Neutrophil (primary cell): ENCODE measurements around the gene CDKAL1.

ENCODE experiments used
- H3K27ac ChIP-seq: fragments of 200-600 bp; sonication (generic); 2 replicates; pipeline ENCODE4 v1.5.1; 2016; ENCODE audit warnings: mild to moderate bottlenecking, moderate library complexity
- H3K27me3 ChIP-seq: fragments of 200-600 bp; sonication (generic); 2 replicates; pipeline ENCODE4 v1.6.0; 2016; ENCODE audit warnings: mild to moderate bottlenecking
- H3K36me3 ChIP-seq: fragments of 200-600 bp; sonication (generic); 2 replicates; pipeline ENCODE4 v1.5.1; 2017
- H3K4me1 ChIP-seq, 2 experiments: fragments of 200-600 bp in 1 of 2; sonication (generic) in 1 of 2; 1 replicate in 1 of 2; 2 replicates in 1 of 2; pipeline versions ENCODE4 v1.5.1 to v1.6.1; 2013 to 2016; ENCODE audit warnings: low read depth in 1 of 2, low read length in 1 of 2, mild to moderate bottlenecking in 1 of 2, moderate library complexity in 1 of 2; ENCODE audit not compliant: control insufficient read depth in 1 of 2, insufficient read depth in 1 of 2
- H3K4me3 ChIP-seq, 2 experiments: fragments of 200-600 bp in 1 of 2; sonication (generic) in 1 of 2; 1 replicate in 1 of 2; 2 replicates in 1 of 2; pipeline ENCODE4 v1.5.1; 2013 to 2016; ENCODE audit warnings: low read depth in 1 of 2, low read length in 1 of 2, mild to moderate bottlenecking in 1 of 2, moderate library complexity in 1 of 2
- H3K9me3 ChIP-seq: fragments of 200-600 bp; sonication (generic); 2 replicates; pipeline ENCODE4 v1.5.1; 2016
- TF ChIP-seq, protein P1 (sequence below): fragments of 200-600 bp; sonication (generic); IDR thresholded peaks from 2 replicates; pipeline ENCODE4 v1.5.1; 2016; ENCODE audit warnings: antibody characterized with exemption

Gene CDKAL1

DNA sequence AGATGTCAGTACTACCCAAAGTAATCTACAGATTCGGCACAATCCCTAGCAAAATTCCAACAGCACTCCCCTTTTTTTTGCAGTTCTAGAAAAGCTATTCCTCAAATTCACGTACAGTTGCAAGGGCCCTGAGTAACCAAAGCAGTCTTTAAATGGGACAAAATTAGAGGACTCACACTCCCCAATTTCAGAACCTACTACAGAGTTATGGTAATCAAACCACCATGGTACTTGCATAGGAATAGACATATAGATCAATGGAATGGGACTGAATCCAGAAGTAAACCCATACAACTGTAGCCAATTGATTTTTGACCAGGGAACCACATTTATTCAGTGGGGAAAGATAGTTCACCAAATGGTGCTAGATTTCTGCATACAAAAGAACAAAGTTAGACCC is 350.8 kb downstream of the CDKAL1 start:
- Histone ChIP-seq H3K4me1 (no peaks in the 10 kb centered on the region), H3K27ac (no peak overlapping the region), H3K9me3 (no peaks in the 10 kb centered on the region), H3K4me3 (no peak overlapping the region), H3K27me3 (no peaks in the 10 kb centered on the region), H3K36me3 (no peaks in the 10 kb centered on the region)
- TF ChIP-seq, protein P1, sequence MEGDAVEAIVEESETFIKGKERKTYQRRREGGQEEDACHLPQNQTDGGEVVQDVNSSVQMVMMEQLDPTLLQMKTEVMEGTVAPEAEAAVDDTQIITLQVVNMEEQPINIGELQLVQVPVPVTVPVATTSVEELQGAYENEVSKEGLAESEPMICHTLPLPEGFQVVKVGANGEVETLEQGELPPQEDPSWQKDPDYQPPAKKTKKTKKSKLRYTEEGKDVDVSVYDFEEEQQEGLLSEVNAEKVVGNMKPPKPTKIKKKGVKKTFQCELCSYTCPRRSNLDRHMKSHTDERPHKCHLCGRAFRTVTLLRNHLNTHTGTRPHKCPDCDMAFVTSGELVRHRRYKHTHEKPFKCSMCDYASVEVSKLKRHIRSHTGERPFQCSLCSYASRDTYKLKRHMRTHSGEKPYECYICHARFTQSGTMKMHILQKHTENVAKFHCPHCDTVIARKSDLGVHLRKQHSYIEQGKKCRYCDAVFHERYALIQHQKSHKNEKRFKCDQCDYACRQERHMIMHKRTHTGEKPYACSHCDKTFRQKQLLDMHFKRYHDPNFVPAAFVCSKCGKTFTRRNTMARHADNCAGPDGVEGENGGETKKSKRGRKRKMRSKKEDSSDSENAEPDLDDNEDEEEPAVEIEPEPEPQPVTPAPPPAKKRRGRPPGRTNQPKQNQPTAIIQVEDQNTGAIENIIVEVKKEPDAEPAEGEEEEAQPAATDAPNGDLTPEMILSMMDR = no peak

DNA sequence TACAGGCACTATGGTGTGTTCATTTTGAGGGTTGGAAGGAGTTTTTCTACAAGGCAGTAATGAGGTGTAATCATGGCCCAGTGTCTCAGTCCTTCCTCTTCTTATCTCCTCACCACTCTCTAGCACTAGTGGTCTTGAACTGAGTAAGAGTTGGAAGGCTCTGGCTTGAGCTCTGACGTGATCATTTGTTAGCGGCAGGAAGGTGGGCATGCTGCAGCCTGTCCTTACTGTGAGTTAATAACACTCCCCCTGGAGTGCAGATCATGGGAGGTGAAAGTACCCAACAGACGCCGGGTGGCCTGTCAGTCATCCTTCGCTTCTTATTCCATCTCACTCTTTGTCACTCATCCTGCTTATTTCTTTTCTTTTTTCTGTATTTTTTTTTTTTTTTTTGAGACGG is 356.9 kb downstream of the CDKAL1 start:
- Histone ChIP-seq H3K27ac (no peak overlapping the region), H3K36me3 (no peaks in the 10 kb centered on the region), H3K4me1 (no peaks in the 10 kb centered on the region), H3K27me3 (no peaks in the 10 kb centered on the region), H3K4me3 (no peak overlapping the region), H3K9me3 (no peaks in the 10 kb centered on the region)
- TF ChIP-seq, protein P1 = no peak

DNA sequence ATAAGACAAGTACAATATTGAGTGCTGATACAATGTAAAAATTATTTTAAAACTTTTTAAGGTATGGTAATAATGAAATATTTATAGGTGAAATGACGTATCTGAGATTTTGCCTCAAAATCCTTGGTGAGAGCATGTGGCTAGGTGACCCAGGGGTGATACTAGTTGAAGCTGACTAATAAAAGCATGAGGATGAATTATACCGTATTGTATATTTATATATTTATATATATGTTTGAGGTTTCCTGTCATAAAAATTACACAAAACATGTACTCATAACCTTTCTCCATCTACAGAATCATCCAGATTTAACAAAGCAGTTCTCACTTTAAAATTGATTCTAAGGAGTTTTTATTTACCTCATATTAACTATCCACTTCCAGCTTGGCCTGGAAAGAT is 358.1 kb downstream of the CDKAL1 start:
- no peaks in the 10 kb centered on the region for H3K27me3 ChIP-seq
- H3K4me1 ChIP-seq = no peaks in the 10 kb centered on the region
- TF ChIP-seq, protein P1 = no peak

DNA sequence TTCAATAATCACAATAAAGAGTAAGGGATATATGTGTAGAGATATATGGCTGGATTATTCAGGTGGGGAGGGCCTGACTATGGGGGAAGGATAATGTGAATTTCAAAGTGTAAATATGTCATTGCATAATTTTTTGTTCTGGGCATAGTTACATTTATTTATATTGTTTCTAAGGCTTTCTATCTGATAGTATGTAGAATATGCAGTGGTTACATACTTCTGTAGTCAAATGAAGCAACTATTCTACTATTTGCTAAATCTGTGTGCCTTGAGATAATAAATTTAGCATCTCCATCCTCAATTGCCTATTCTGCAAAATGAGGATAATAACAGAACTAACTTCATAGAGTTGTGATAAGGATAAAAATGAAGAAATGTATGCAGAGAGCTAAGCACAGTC is 359.2 kb downstream of the CDKAL1 start:
- Histone ChIP-seq H3K27me3 (no peaks in the 10 kb centered on the region), H3K27ac (no peak overlapping the region), H3K36me3 (no peaks in the 10 kb centered on the region), H3K4me3 (no peak overlapping the region), H3K4me1 (no peaks in the 10 kb centered on the region), H3K9me3 (no peaks in the 10 kb centered on the region)
- TF ChIP-seq, protein P1 = no peak

More for the DNA sequence above, 358.1 kb downstream of the CDKAL1 start:
- no peak overlapping the region for H3K4me3 ChIP-seq
- H3K9me3 ChIP-seq = no peaks in the 10 kb centered on the region
- H3K27ac ChIP-seq = no peak overlapping the region
- H3K36me3 ChIP-seq = no peaks in the 10 kb centered on the region

DNA sequence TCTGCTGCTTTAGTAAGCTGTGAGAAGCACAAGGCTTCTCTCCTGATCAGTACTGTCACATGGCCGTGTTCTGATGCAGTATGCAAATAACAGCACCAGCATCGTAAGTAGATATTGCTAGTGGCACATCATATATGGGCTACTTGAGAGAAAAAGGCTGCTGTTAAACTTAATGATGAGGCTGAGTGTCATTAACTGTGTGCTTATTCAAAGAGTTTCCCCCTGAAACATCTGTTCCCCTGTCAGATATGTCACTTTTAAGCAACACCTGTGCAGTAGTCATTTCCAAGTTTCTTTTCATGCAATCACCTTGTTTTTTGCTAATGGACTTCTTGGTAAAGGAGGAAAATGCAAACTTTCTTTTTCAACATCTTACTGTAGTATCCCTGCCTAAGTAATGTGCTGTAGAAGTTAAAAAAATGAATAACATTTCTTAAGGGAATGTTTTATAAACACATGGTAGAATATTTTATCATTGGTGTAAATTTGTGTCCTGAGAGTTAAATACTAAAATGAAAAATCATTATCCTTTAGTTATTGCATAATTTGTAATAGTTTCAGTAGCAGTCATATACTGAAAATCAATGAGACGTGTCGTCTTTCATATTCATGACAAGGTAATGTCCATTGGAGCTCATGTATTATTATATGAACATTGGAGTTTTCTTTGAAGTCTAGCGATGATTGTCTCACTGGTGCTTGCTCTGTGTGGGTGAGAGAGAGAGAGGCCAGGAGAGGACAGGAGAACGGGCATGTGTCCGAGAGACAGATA is 366.3 kb downstream of the CDKAL1 start:
- Histone ChIP-seq H3K4me3 (no peak overlapping the region), H3K27ac (no peak overlapping the region), H3K4me1 (no peaks in the 10 kb centered on the region), H3K36me3 (no peaks in the 10 kb centered on the region), H3K9me3 (no peaks in the 10 kb centered on the region), H3K27me3 (no peaks in the 10 kb centered on the region)
- TF ChIP-seq, protein P1 = no peak
